Activated T-cell treated with anti-CD3 and anti-CD28 coated beads for 24 hours (primary cell): ENCODE results near the gene ZNF665.
"Not testable (repeated sequence)": the region's sequence is repeated elsewhere in the genome, so short reads cannot be mapped to it uniquely, and the experiment has no call there.

Source experiments
- DNase-seq: peaks from one replicate; pipeline ENCODE4 v3.0.0-alpha.2; 2020; ENCODE audit warnings: low read depth

ZNF665 gene

GRCh38 chr19:53192771-53193534 lies at the start of gene ZNF665:
Gene ZNF665 (minus strand): TSS chr19:53193358. CDS start chr19:53182898, 10,460 bp downstream.
- peak; percentile 73 for DNase-seq

- no peak for DNase-seq
These were observed 44.1 kb upstream of the ZNF665 start for GRCh38 chr19:53237114-53237777.

- no peak for DNase-seq
These were observed 31.4 kb upstream of the ZNF665 start for GRCh38 chr19:53224606-53225005.

- DNase-seq = not testable (repeated sequence)
These were observed 29.6 kb upstream of the ZNF665 start for GRCh38 chr19:53222716-53223115.

GRCh38 chr19:53212703-53213320 lies 19.7 kb upstream of the ZNF665 start:
- no peak for DNase-seq

GRCh38 chr19:53211554-53211953 lies 18.4 kb upstream of the ZNF665 start:
- DNase-seq = not testable (repeated sequence)

- peak; percentile 97 for DNase-seq
These were observed 3.7 kb upstream of the ZNF665 start for GRCh38 chr19:53196777-53197396.

- DNase-seq = peak; percentile 64
These were observed 2.2 kb upstream of the ZNF665 start for GRCh38 chr19:53195265-53195903.

GRCh38 chr19:53193535-53194222 lies 521 bp upstream of the ZNF665 start:
- DNase-seq = no peak

- no peak for DNase-seq
These were observed 2.9 kb downstream of the ZNF665 start for GRCh38 chr19:53190253-53190652.

GRCh38 chr19:53189691-53190198 lies 3.4 kb downstream of the ZNF665 start:
- DNase-seq = not testable (repeated sequence)

GRCh38 chr19:53185155-53185882 lies 7.8 kb downstream of the ZNF665 start:
- not testable (repeated sequence) for DNase-seq

- no peak for DNase-seq
These were observed 9.9 kb downstream of the ZNF665 start for GRCh38 chr19:53183146-53183764.

- no peak for DNase-seq
These were observed 11.0 kb downstream of the ZNF665 start for GRCh38 chr19:53182202-53182601.

GRCh38 chr19:53177986-53178385 lies 15.2 kb downstream of the ZNF665 start:
- no peak for DNase-seq

- no peak for DNase-seq
These were observed 20.3 kb downstream of the ZNF665 start for GRCh38 chr19:53172889-53173288.

- no peak for DNase-seq
These were observed 27.5 kb downstream of the ZNF665 start for GRCh38 chr19:53165691-53166091.

GRCh38 chr19:53161123-53161522 lies 32.0 kb downstream of the ZNF665 start:
- no peak for DNase-seq

GRCh38 chr19:53160350-53160749 lies 32.8 kb downstream of the ZNF665 start:
- DNase-seq = no peak

GRCh38 chr19:53158119-53158656 lies 35.0 kb downstream of the ZNF665 start:
- no peak for DNase-seq
